Mesenchymal stem cell (in vitro differentiated cells and primary cell): Measurements from ENCODE around the gene LXN.
A peak's percentile ranks its signal among the peaks of the same experiment; 100 is the strongest.

Experiments used
- DNase-seq: peaks from one replicate; pipeline ENCODE4 v3.0.0-alpha.2; 2013
- H2AFZ ChIP-seq: one replicate; pipeline ENCODE4 v1.6.1; 2013; ENCODE audit warnings: low read depth, mild to moderate bottlenecking, control low read depth, inconsistent platforms, low read length, moderate library complexity
- H2AK5ac ChIP-seq: 2 replicates; pipeline ENCODE4 v1.6.1; 2013; ENCODE audit warnings: low read length, moderate library complexity, mild to moderate bottlenecking, inconsistent platforms; ENCODE audit not compliant: severe bottlenecking
- H2BK120ac ChIP-seq: one replicate; pipeline ENCODE4 v1.6.1; 2013; ENCODE audit warnings: low read depth, mild to moderate bottlenecking, inconsistent platforms, low read length, moderate library complexity
- H2BK12ac ChIP-seq, 2 experiments: one replicate each; pipeline ENCODE4 v1.6.1; 2013; ENCODE audit warnings: inconsistent platforms in 2 of 2, low read length in 2 of 2, mild to moderate bottlenecking in 2 of 2, moderate library complexity in 2 of 2, control low read depth in 1 of 2
- H2BK15ac ChIP-seq: one replicate; pipeline ENCODE4 v1.6.1; 2013; ENCODE audit warnings: mild to moderate bottlenecking, low read depth, inconsistent platforms; ENCODE audit not compliant: poor library complexity, severe bottlenecking
- H2BK5ac ChIP-seq: 2 replicates; pipeline ENCODE4 v1.6.1; 2013; ENCODE audit warnings: low read depth, mild to moderate bottlenecking, low read length, control low read depth, inconsistent platforms; ENCODE audit not compliant: poor library complexity, severe bottlenecking
- H3K14ac ChIP-seq, 2 experiments: one replicate each; pipeline ENCODE4 v1.6.1; 2013; ENCODE audit warnings: inconsistent platforms in 2 of 2, low read length in 2 of 2, control low read depth in 1 of 2, mild to moderate bottlenecking in 1 of 2, moderate library complexity in 1 of 2
- H3K18ac ChIP-seq, 2 experiments: one replicate each; pipeline ENCODE4 v1.6.1; 2013; ENCODE audit warnings: inconsistent platforms in 2 of 2, low read length in 2 of 2, control low read depth in 1 of 2, low read depth in 1 of 2, mild to moderate bottlenecking in 1 of 2
- H3K23ac ChIP-seq, 2 experiments: one replicate each; pipeline ENCODE4 v1.6.1; 2013; ENCODE audit warnings: inconsistent platforms in 2 of 2, low read length in 2 of 2, mild to moderate bottlenecking in 2 of 2, moderate library complexity in 2 of 2, control low read depth in 1 of 2
- H3K27ac ChIP-seq: 2 replicates; pipeline ENCODE4 v1.5.1; 2013; ENCODE audit warnings: mild to moderate bottlenecking, moderate library complexity, low read length, control low read depth, inconsistent platforms; ENCODE audit not compliant: poor library complexity, severe bottlenecking
- H3K27me3 ChIP-seq, 2 experiments: 2 replicates each; pipeline versions ENCODE4 v1.6.1 to v1.7.0; 2013; ENCODE audit warnings: low read length in 2 of 2, mild to moderate bottlenecking in 2 of 2, moderate library complexity in 2 of 2, control low read depth in 1 of 2, inconsistent platforms in 1 of 2; ENCODE audit not compliant: control insufficient read depth in 1 of 2, insufficient read depth in 1 of 2
- H3K36me3 ChIP-seq, 2 experiments: 2 replicates each; pipeline versions ENCODE4 v1.6.1 to v1.7.0; 2013; ENCODE audit warnings: low read length in 2 of 2, control low read depth in 1 of 2, inconsistent platforms in 1 of 2, low read depth in 1 of 2, mild to moderate bottlenecking in 1 of 2; ENCODE audit not compliant: insufficient read depth in 2 of 2, control insufficient read depth in 1 of 2
- H3K4ac ChIP-seq, 2 experiments: one replicate each; pipeline ENCODE4 v1.6.1; 2013; ENCODE audit warnings: inconsistent platforms in 2 of 2, low read length in 2 of 2, mild to moderate bottlenecking in 2 of 2, moderate library complexity in 2 of 2, control low read depth in 1 of 2, low read depth in 1 of 2
- H3K4me1 ChIP-seq: 2 replicates; pipeline ENCODE4 v1.6.1; 2013; ENCODE audit warnings: low read depth, low read length, control low read depth; ENCODE audit not compliant: control insufficient read depth, insufficient read depth
- H3K4me2 ChIP-seq: 2 replicates; pipeline ENCODE4 v1.6.1; 2013; ENCODE audit warnings: low read length, mild to moderate bottlenecking, inconsistent platforms; ENCODE audit not compliant: poor library complexity, severe bottlenecking
- H3K4me3 ChIP-seq, 2 experiments: 2 replicates each; pipeline versions ENCODE4 v1.5.1 to v1.7.0; 2013; ENCODE audit warnings: low read length in 2 of 2, mild to moderate bottlenecking in 2 of 2, control low read depth in 1 of 2, low read depth in 1 of 2; ENCODE audit not compliant: insufficient read depth in 1 of 2
- H3K79me1 ChIP-seq: replicated peaks from 2 replicates; pipeline ENCODE4 v1.6.1; 2013; ENCODE audit warnings: mild to moderate bottlenecking, control low read depth, low read length, inconsistent platforms; ENCODE audit not compliant: poor library complexity, severe bottlenecking
- H3K9ac ChIP-seq: 2 replicates; pipeline ENCODE4 v1.7.0; 2013; ENCODE audit warnings: mild to moderate bottlenecking, low read length, moderate library complexity
- H3K9me3 ChIP-seq: 2 replicates; pipeline ENCODE4 v1.7.0; 2013; ENCODE audit warnings: mild to moderate bottlenecking, low read length; ENCODE audit not compliant: control insufficient read depth
- H4K8ac ChIP-seq: one replicate; pipeline ENCODE4 v1.6.1; 2013; ENCODE audit warnings: inconsistent platforms, mild to moderate bottlenecking, low read length, moderate library complexity
- H4K91ac ChIP-seq: one replicate; pipeline ENCODE4 v1.6.1; 2013; ENCODE audit warnings: mild to moderate bottlenecking, low read length, inconsistent platforms
- WGBS: methylation state at CpG from one replicate; pipeline ENCODE4 v1.1.7; 2013; ENCODE audit warnings: mixed read lengths; 5-methylcytosine and 5-hydroxymethylcytosine counted together

LXN gene

DNA sequence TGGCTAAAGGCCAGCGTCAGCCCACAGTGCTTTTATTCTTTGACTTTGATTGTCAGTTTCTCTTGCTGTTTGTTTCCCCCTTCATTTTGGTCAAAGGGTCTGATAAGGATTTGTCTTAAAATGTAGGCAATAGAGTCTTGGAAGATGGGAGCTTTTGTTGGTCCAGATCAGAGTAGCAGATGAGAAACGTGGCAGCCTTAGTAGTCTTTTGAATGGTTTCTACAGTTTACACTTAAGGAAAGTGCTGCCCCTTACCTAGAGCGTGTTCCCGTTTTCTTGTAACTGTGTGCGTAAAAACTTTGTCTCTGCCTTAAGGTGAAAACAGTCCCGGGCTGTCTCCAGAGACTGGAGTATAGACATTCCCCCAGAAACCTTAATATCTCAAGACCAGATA is 630 bp downstream of the LXN start:
- peak overlapping the region; percentile 61 for H3K27ac ChIP-seq
- WGBS, result 34% methylated on average over 6 of the region's 6 CpGs
- H3K36me3 ChIP-seq, result peaks cover 4 to 45% of the 10 kb centered on the region in 2 experiments
- H2AK5ac ChIP-seq, result no peak overlapping the region
- H3K4me3 ChIP-seq, result peak overlapping the region; percentile 56 to 91
- peaks cover 5% of the 10 kb centered on the region for H3K4me1 ChIP-seq
- H2AFZ ChIP-seq, result no peak overlapping the region
- H3K79me1 ChIP-seq, result peaks cover 8% of the 10 kb centered on the region
- no peaks in the 10 kb centered on the region for H3K27me3 ChIP-seq
- no peak overlapping the region for H3K14ac ChIP-seq
- peak overlapping the region; percentile 85 to 88 for H3K18ac ChIP-seq
- no peaks in the 10 kb centered on the region for H3K9me3 ChIP-seq
- peak overlapping the region; percentile 64 for H3K4me2 ChIP-seq
- no peak overlapping the region for H2BK5ac ChIP-seq
- no peak overlapping the region for H2BK15ac ChIP-seq
- peak; percentile 33 for DNase-seq
- H2BK12ac ChIP-seq, result no peak overlapping the region
- H4K91ac ChIP-seq, result no peak overlapping the region
- peak overlapping the region in 1 of 2 experiments; percentile 0 for H3K4ac ChIP-seq
- H3K9ac ChIP-seq, result peak overlapping the region; percentile 91
- peak overlapping the region; percentile 92 for H4K8ac ChIP-seq
- no peak overlapping the region for H2BK120ac ChIP-seq
- H3K23ac ChIP-seq, result no peak overlapping the region

DNA sequence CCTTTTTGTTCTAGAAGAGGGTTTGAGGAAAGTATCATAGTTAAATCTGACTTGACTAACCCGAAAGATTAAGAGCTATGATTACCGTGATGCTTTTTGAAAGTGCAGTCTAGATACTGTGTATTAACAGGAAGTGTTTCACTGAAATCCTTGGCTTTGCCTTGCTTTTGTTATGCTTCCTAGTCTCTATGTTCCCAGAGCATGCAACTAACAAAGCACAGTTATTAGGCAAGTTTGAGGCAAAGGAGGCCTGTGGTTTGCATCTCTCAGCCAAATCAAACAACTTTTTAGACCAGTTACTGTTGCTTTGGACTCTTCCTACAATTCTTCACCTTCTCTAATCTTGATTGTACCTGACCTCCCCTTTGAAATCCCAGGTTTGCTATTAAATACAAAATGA is 3.9 kb downstream of the LXN start:
- Histone ChIP-seq H3K27me3 (no peaks in the 10 kb centered on the region), H2BK15ac (no peak overlapping the region), H2BK5ac (no peak overlapping the region), H3K18ac (no peak overlapping the region), H3K14ac (no peak overlapping the region), H3K23ac (no peak overlapping the region), H2BK120ac (no peak overlapping the region), H3K4ac (no peak overlapping the region), H3K27ac (no peak overlapping the region), H3K9me3 (no peaks in the 10 kb centered on the region), H3K4me2 (no peak overlapping the region), H2AK5ac (no peak overlapping the region), H4K91ac (no peak overlapping the region), H3K36me3 (peaks cover 4 to 72% of the 10 kb centered on the region in 2 experiments), H4K8ac (no peak overlapping the region), H3K4me3 (no peak overlapping the region), H2AFZ (no peak overlapping the region), H3K9ac (no peak overlapping the region), H3K4me1 (peaks cover 5% of the 10 kb centered on the region), H2BK12ac (no peak overlapping the region), H3K79me1 (peaks cover 7% of the 10 kb centered on the region)
- 100% methylated on average over 2 of the region's 2 CpGs for WGBS
- no peak for DNase-seq

DNA sequence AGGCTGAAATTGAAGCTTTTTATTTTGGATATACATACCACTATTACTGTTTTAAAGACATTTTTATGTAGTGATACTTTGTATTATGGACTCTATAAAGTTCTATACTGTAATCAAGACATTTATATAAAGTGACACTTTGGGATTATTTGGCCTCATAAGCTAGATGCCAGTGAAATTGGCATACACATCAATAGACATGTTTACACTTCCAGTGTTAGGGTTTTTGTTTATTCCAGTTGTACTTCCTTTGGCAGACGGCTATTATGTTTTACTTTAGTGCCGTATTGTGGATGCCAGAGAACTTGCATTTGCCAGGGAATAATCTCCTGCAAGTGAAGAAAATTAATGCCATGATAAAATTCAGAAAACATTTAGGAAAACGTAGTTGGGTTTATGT is 6.0 kb downstream of the LXN start:
- Histone ChIP-seq H2BK15ac (no peak overlapping the region), H2AK5ac (no peak overlapping the region), H3K9ac (no peak overlapping the region), H2AFZ (no peak overlapping the region), H3K23ac (no peak overlapping the region), H3K4me2 (no peak overlapping the region), H3K9me3 (no peaks in the 10 kb centered on the region), H3K4ac (no peak overlapping the region), H4K8ac (no peak overlapping the region), H2BK120ac (no peak overlapping the region), H3K14ac (no peak overlapping the region), H3K27ac (no peak overlapping the region), H4K91ac (no peak overlapping the region), H3K4me3 (no peak overlapping the region), H2BK12ac (no peak overlapping the region), H3K27me3 (no peaks in the 10 kb centered on the region), H3K18ac (no peak overlapping the region), H2BK5ac (no peak overlapping the region), H3K4me1 (no peaks in the 10 kb centered on the region), H3K79me1 (peaks cover 6% of the 10 kb centered on the region), H3K36me3 (peaks cover 4 to 93% of the 10 kb centered on the region in 2 experiments)
- no peak for DNase-seq
- WGBS, result 92% methylated on average over 2 of the region's 3 CpGs

DNA sequence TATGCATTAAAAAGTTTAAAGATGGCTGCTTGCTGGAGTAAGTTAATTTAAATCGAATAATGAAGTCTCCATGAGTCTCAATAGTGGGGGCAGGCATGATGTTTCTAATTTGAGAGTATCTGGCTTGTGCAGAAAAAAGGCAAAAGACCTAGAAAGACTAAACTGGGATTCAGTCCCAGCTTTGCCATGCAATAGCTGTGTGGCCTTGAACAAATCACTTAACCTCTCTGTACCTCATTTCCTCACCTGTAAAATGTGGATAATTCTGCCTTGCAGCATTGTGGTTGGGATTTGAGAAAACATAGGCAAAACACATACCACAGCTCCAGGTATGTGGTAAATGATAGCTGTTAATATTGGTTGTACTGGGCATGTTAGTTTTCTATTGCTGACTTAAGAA is 8.6 kb downstream of the LXN start:
- H2BK5ac ChIP-seq, result no peak overlapping the region

More for the DNA sequence above, 8.6 kb downstream of the LXN start:
- no peak overlapping the region for H2BK15ac ChIP-seq
- peaks cover 9% of the 10 kb centered on the region for H3K79me1 ChIP-seq
- DNase-seq, result no peak
- no peak overlapping the region for H3K18ac ChIP-seq
- H3K9ac ChIP-seq, result no peak overlapping the region
- no peak overlapping the region for H2AFZ ChIP-seq
- no peak overlapping the region for H3K27ac ChIP-seq
- no peaks in the 10 kb centered on the region for H3K27me3 ChIP-seq
- H2AK5ac ChIP-seq, result no peak overlapping the region
- no peak overlapping the region for H3K23ac ChIP-seq
- WGBS, result 100% methylated on average over 1 of the region's 1 CpG
- H3K4me2 ChIP-seq, result no peak overlapping the region
- H2BK120ac ChIP-seq, result no peak overlapping the region
- no peak overlapping the region for H3K14ac ChIP-seq
- H4K8ac ChIP-seq, result no peak overlapping the region
- no peak overlapping the region for H4K91ac ChIP-seq
- H3K9me3 ChIP-seq, result no peaks in the 10 kb centered on the region
- H3K4ac ChIP-seq, result no peak overlapping the region
- H3K4me3 ChIP-seq, result no peak overlapping the region
- no peaks in the 10 kb centered on the region for H3K4me1 ChIP-seq
- H2BK12ac ChIP-seq, result no peak overlapping the region
- peaks cover 4 to 97% of the 10 kb centered on the region in 2 experiments for H3K36me3 ChIP-seq
